Neural crest cell (in vitro differentiated cells): ENCODE results near the gene ACOT8. TPM values are rescaled to one million over a fixed set of nuclear protein-coding genes. Genes with fewer than 3 reads are reported as not detected.

ENCODE experiments used
- DNase-seq: peaks from one replicate; pipeline ENCODE4 v3.0.0; 2021; ENCODE audit warnings: low read depth, mixed read lengths, low spot score
- H3K27ac Mint-ChIP-seq: one replicate; pipeline ENCODE4 v1.8.0; 2021; ENCODE audit warnings: mild to moderate bottlenecking, mixed read lengths; ENCODE audit not compliant: unreplicated experiment
- H3K27me3 Mint-ChIP-seq: 2 replicates; pipeline ENCODE4 v1.8.0; 2021; ENCODE audit warnings: low read depth, mild to moderate bottlenecking, mixed read lengths
- H3K36me3 Mint-ChIP-seq: 2 replicates; pipeline ENCODE4 v1.8.0; 2021; ENCODE audit warnings: low read depth, mild to moderate bottlenecking, mixed read lengths
- H3K4me1 Mint-ChIP-seq: 2 replicates; pipeline ENCODE4 v1.8.0; 2021; ENCODE audit warnings: mixed read lengths
- H3K4me3 Mint-ChIP-seq: one replicate; pipeline ENCODE4 v1.8.0; 2021; ENCODE audit warnings: mild to moderate bottlenecking, mixed read lengths
- H3K9me3 Mint-ChIP-seq: 2 replicates; pipeline ENCODE4 v1.8.0; 2021; ENCODE audit warnings: mixed read lengths
- total RNA-seq: library from RNA; stranded (reverse); gene quantifications from 2 replicates; pipeline ENCODE4 v1.2.1, GENCODE V29; 2021
- TF ChIP-seq, protein P1 (sequence below): fragments of 200-600 bp; sonication (generic); conservative IDR thresholded peaks from 2 replicates; pipeline ENCODE4 v1.5.0; 2021; ENCODE audit warnings: antibody characterized with exemption, mild to moderate bottlenecking

ACOT8 gene
- total RNA-seq, 1 donor from 2014 or later, result 14.5 TPM

DNA sequence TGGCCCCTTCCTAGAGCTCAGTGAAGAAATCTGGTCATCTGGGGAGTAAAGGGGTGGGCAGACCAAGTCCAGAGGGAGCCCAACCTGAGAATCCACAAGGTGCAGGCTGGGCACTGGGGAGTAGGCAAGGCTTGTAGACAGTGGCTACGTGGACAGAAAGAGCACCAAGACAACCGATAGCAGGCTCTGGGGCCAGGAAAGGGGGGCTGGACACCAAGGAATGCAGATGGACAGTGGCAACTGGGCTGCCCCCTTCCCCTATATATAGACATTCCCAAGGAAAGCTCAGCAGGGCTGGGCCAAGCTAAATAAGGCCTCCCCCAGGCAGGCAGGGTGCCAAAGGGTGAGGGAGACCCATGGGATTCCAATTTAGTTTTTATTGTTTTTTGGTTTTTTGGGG lies 28.6 kb downstream of the ACOT8 start:
- Mint-ChIP-seq H3K4me3 (no peak overlapping the region), H3K36me3 (no peaks in the 10 kb centered on the region), H3K9me3 (no peaks in the 10 kb centered on the region), H3K27ac (no peak overlapping the region), H3K4me1 (peaks cover 19% of the 10 kb centered on the region), H3K27me3 (peaks cover 13% of the 10 kb centered on the region)
- no peak for DNase-seq
- TF ChIP-seq, protein P1, sequence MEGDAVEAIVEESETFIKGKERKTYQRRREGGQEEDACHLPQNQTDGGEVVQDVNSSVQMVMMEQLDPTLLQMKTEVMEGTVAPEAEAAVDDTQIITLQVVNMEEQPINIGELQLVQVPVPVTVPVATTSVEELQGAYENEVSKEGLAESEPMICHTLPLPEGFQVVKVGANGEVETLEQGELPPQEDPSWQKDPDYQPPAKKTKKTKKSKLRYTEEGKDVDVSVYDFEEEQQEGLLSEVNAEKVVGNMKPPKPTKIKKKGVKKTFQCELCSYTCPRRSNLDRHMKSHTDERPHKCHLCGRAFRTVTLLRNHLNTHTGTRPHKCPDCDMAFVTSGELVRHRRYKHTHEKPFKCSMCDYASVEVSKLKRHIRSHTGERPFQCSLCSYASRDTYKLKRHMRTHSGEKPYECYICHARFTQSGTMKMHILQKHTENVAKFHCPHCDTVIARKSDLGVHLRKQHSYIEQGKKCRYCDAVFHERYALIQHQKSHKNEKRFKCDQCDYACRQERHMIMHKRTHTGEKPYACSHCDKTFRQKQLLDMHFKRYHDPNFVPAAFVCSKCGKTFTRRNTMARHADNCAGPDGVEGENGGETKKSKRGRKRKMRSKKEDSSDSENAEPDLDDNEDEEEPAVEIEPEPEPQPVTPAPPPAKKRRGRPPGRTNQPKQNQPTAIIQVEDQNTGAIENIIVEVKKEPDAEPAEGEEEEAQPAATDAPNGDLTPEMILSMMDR, result no peak

DNA sequence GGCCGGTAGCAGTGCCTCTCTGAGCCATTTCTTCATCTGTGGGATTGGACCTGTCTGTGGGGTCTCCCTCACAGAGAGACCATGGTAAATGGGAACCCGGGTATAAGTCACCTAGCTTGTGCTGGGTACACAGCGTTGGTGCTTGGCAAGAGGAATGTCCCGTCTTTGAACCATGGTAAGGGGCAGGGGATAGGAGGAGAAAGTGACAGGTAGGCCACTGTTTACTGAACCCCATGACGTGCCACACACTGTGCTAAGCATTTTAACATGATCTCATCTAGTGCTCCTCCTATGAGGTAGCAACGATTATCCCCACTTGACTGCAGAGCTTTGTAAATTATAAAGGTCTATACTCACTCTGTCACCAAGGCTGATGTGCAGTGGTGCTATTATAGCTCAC lies 29.5 kb downstream of the ACOT8 start:
- H3K36me3 Mint-ChIP-seq, result no peaks in the 10 kb centered on the region
- H3K27me3 Mint-ChIP-seq, result peaks cover 18% of the 10 kb centered on the region

DNA sequence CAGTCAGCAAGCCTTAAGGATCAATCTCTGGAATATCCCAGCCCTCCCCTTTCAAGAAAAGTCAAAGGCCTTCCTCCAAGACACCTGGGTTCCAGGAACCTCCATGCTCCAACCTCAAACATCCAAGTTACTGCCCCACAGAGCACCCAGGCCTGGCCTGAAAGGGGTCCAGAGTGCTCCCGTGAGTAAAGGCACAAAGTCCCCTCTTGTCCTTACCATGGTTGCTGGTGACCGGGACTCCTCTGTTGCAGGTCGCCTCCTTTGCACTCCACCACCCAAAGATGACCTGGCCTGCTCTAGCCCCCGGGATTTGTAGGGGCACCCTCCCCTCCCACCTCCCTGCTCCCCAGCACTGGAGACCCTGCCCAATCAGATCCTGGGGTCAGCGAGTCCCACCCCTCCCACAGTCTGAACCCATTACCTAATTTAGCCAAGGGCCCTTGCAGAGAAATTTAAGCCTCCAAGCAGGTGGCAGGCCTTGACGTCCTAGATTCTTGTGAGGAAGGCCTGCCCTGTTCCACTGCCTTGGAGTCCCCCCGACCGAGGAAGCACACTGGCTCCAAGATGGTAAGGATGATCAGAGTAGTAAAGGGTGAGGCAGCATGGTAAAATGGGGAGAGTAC lies 30.1 kb downstream of the ACOT8 start, which contains the start of gene TNNC2:
TNNC2 (minus strand) TSS at position 283 of the 623 bp plus-strand sequence; CDS start at position 219, 64 bp downstream.
- H3K36me3 Mint-ChIP-seq, result no peaks in the 10 kb centered on the region
- no peaks in the 10 kb centered on the region for H3K9me3 Mint-ChIP-seq
- H3K27ac Mint-ChIP-seq, result peak within 1 kb of the TSS; percentile 67
- no peak within 1 kb of the TSS for H3K4me3 Mint-ChIP-seq
- peaks cover 21% of the 10 kb centered on the region for H3K27me3 Mint-ChIP-seq
- TF ChIP-seq, protein P1, result no peak
- H3K4me1 Mint-ChIP-seq, result peaks cover 10% of the 10 kb centered on the region
- DNase-seq, result no peak

More for the DNA sequence above, 29.5 kb downstream of the ACOT8 start:
- Mint-ChIP-seq H3K9me3 (no peaks in the 10 kb centered on the region), H3K4me3 (no peak overlapping the region), H3K27ac (no peak overlapping the region), H3K4me1 (peaks cover 10% of the 10 kb centered on the region)
- TF ChIP-seq, protein P1, result no peak
- no peak for DNase-seq

DNA sequence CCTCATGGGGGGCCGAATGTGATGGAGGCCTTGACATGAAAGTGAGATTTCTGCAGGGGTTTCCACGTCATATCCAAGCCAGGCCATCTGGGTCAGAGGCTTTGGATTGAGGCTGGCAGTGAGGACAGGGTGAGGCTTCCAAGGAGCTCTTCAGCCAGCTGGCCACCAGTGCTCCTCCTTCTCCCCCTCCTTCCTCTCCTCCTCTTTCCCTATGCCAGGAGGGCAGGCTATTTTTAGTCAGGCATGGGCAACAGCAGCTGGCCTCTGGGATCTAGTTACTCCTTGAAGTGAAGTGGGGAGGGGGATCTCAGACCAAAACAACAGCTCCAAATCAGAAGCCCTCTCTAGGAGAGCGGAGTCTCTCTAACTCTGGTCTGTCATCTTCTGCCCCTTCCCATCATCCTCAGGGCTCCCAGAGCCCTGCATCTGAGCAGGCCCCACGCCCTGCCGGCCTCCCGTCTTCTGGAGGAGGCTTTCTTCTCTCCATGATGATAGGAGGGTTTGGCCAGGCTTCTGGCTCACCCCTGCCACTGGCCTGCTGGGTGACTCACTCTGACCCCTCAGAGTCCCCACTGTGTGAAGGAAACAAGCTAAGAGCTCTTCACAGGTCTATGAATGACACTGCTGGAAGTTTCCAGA lies 30.7 kb downstream of the ACOT8 start:
- Mint-ChIP-seq H3K36me3 (no peaks in the 10 kb centered on the region), H3K27ac (no peak overlapping the region), H3K9me3 (no peaks in the 10 kb centered on the region), H3K4me1 (peaks cover 10% of the 10 kb centered on the region), H3K27me3 (peaks cover 24% of the 10 kb centered on the region), H3K4me3 (no peak overlapping the region)
- DNase-seq, result no peak
- TF ChIP-seq, protein P1, result no peak

DNA sequence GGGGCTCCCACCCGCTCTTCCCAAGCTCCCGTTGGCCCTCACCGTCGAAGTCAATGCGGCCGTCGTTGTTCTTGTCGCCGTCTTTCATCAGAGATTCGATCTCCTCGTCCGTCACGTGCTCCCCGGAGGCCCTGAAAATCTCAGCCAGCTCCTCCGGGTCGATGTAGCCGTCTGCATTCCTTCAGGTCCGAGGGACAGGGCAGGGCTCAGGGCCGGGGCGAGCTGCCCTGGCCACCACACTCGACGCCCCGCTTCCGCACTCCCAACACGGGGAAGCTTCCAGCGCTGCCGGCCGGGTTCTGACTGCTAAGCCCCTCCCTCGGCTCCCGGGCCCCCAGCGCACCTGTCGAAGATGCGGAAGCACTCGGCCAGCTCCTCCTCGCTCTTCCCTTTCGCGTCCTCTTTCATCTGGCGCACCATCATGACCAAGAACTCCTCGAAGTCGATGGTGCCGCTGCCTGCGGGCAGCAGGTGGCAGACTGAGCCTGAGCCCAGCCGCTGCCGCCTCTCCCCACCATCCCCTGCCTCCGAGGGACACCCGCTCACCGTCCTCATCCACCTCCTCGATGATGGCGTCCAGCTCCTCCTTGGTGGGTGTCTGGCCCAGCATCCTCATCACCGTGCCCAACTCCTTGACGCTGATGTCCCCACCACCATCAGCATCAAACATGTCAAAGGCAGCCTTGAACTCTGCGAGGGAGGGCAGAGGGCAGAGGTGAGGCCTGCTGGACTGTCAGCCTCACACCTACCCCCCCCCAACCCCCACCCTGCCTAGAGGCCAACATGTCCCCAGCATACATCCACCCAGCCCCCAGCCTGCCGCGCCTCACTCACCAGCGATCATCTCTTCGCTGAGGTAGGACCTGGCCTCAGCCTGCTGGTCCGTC lies 33.0 kb downstream of the ACOT8 start:
- Mint-ChIP-seq H3K4me1 (peaks cover 10% of the 10 kb centered on the region), H3K27ac (peak overlapping the region; percentile 89), H3K36me3 (no peaks in the 10 kb centered on the region), H3K9me3 (no peaks in the 10 kb centered on the region), H3K4me3 (no peak overlapping the region), H3K27me3 (peaks cover 24% of the 10 kb centered on the region)
- no peak for DNase-seq
- TF ChIP-seq, protein P1, result peak; percentile 37
